Non-pigmented ciliary epithelial cell (primary cell): ENCODE data around the gene BSG.
"Not testable (repeated sequence)": the region's sequence is repeated elsewhere in the genome, so short reads cannot be mapped to it uniquely, and the experiment has no call there.

Experiments used
- DNase-seq: peaks from one replicate; pipeline ENCODE4 v3.0.0-alpha.2; 2010; ENCODE audit warnings: low read depth

The BSG gene

GRCh38 chr19:620166-620862, 47.9 kb downstream of the BSG start:
- DNase-seq: no peak

- not testable (repeated sequence) for DNase-seq
These were observed 48.8 kb downstream of the BSG start for GRCh38 chr19:621191-621590.

- DNase-seq: no peak
These were observed 49.4 kb downstream of the BSG start for GRCh38 chr19:621819-622218.

GRCh38 chr19:622666-623065, 50.3 kb downstream of the BSG start:
- no peak for DNase-seq

GRCh38 chr19:623175-623916, 51.0 kb downstream of the BSG start:
- DNase-seq: no peak

- DNase-seq: peak; percentile 83
These were observed 51.6 kb downstream of the BSG start for GRCh38 chr19:623974-624373.

- DNase-seq: no peak
These were observed 52.2 kb downstream of the BSG start for GRCh38 chr19:624433-625109.

GRCh38 chr19:625257-625656, 52.9 kb downstream of the BSG start:
- DNase-seq: no peak

- not testable (repeated sequence) for DNase-seq
These were observed 54.2 kb downstream of the BSG start for GRCh38 chr19:626566-626965.

GRCh38 chr19:628168-628567, 55.8 kb downstream of the BSG start:
- DNase-seq: no peak

- not testable (repeated sequence) for DNase-seq
These were observed 57.1 kb downstream of the BSG start for GRCh38 chr19:629515-629914.

GRCh38 chr19:629961-630714, 57.7 kb downstream of the BSG start:
- no peak for DNase-seq

- DNase-seq: no peak
These were observed 60.2 kb downstream of the BSG start for GRCh38 chr19:632579-633067.
